ENCODE measurements around the gene CSRNP2.
"Not testable (repeated sequence)": the region's sequence is repeated elsewhere in the genome, so short reads cannot be mapped to it uniquely, and the experiment has no call there.

Gene CSRNP2

DNA sequence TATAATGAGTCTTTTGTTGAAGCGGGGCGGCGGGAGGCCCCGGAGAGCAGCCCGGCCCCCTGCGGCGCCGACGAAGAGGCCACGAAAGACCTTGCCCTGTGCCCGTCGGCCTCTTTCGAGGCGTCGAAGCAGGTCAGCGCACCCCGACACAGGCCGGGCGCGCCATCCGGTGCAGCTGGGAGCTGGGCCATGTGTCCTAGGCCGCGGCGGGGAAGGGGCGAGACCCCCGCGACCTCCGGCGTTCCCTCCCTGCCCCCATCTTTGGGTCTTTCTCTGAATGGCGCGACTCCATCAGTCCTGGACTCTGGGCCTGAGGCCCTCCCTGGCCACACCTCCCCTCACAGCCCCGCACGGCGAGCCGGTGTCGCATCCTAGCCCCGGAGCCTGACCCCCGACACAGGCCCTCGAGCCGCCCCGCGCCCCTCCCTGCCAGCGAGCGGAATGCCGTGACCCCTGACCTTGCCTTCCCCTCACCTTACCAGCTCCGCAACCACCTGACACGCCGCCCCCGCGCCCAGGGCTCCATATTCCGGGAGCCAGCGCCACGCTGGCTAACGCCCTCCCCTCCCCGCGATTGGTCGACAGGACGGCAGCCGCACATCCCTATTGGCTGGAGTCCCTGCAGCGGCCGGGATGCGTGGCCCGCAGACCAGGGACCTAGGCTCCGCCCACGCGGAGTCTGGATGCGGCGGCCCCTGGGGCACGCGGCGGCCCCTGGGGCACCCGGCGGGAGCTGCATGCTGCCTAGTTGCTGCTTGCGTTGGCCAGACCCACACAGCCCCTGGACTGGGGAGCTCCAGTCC, 57.4 kb downstream of the CSRNP2 start, which contains the start of gene SLC11A2:
Gene SLC11A2, minus strand, starts transcription at position 549 of the 803 bp plus-strand sequence. CDS start 15,656 bp downstream, outside the sequence.
- peak; percentile 92 for DNase-seq

GRCh38 chr12:51025338-51025835, 58.0 kb downstream of the CSRNP2 start:
- peak; percentile 9 for DNase-seq

- no peak for DNase-seq
Observed at GRCh38 chr12:51023625-51024382, 59.6 kb downstream of the CSRNP2 start.

- DNase-seq, result no peak
Observed at GRCh38 chr12:51021694-51022093, 61.7 kb downstream of the CSRNP2 start.

GRCh38 chr12:51020448-51021182, 62.8 kb downstream of the CSRNP2 start:
- peak; percentile 9 for DNase-seq

DNA sequence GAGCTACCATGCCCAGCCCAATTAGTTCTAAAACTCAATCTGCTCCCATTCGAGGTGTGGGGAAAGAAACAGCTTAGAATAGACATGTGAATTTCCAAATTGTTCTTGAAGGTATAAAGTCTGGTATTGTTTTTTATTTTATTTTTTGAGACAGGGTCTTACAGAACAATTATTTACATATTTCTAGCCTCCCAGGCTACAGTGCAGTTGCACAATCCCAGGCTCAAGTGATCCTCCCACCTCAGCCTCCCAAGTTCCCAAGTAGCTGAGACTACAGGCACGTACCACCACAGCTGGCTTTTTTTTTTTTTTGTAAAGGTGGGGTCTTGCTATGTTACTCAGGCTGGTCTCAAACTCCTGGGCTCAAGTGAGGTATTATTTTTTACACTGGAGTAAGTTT, 63.5 kb downstream of the CSRNP2 start:
- DNase-seq, result no peak

- no peak for DNase-seq
Observed at GRCh38 chr12:51018956-51019355, 64.4 kb downstream of the CSRNP2 start.

DNA sequence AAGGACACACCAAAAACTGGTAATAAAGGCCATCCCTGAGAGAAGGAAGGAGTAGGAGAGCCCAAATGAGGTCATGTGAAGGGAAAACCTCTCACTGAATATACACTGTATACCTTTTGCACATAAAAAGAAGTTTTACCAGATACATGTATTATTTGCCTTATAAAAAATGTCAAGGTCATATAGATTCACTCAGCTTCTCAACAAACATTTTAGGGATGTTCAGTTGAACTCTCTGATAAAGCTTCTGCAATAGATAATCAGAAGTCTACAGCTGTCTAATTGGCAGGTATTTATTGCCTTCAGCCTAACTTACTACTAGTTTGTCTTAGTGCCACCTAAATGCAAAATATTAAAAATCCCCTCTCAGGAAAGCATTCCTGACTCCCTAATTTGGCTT, 65.9 kb downstream of the CSRNP2 start:
- DNase-seq, result no peak

- DNase-seq, result not testable (repeated sequence)
Observed at GRCh38 chr12:51014467-51014866, 68.9 kb downstream of the CSRNP2 start.

GRCh38 chr12:51013441-51013840, 70.0 kb downstream of the CSRNP2 start:
- no peak for DNase-seq

GRCh38 chr12:51012570-51013236, 70.7 kb downstream of the CSRNP2 start:
- no peak for DNase-seq

DNA sequence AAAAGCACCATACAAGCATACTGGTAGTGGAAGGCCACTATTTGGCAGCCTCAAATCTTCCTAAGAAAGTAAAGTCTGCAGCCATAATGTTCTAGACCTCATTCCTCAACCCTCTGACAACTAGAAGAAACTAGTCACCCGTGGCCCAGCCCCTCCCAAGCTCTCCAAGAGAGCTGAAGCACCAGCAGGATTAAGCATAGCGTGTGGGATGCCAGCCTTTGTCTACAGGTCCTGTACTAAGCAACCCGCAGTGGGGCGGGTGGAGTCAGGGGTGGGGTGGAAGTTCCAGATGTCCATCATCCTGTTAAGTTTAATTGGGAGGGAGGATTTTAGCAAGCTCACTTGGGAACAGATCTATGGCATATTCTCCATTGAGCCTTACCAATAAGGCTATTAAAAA, 71.4 kb downstream of the CSRNP2 start:
- no peak for DNase-seq
